Measurements from ENCODE around the gene GRIN1.

The GRIN1 gene

DNA sequence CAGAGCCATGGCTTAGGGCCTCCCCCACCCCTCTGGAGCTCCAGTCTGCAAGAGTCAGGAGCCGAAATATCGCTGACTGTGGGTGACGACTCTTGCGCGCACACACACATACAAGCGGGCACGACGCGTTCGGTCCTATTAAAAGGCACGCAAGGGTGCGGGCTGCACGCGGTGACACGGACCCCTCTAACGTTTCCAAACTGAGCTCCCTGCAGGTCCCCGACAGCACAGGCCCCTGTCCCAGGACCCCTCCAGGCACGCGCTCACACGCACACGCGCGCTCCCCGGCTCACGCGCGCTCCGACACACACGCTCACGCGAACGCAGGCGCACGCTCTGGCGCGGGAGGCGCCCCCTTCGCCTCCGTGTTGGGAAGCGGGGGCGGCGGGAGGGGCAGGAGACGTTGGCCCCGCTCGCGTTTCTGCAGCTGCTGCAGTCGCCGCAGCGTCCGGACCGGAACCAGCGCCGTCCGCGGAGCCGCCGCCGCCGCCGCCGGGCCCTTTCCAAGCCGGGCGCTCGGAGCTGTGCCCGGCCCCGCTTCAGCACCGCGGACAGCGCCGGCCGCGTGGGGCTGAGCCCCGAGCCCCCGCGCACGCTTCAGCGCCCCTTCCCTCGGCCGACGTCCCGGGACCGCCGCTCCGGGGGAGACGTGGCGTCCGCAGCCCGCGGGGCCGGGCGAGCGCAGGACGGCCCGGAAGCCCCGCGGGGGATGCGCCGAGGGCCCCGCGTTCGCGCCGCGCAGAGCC lies at the start of gene GRIN1:
Gene GRIN1, plus strand, starts transcription at position 433 of the 746 bp plus-strand sequence. CDS start 333 bp downstream, outside the sequence.
- DNase-seq (ENCODE audit: low read depth), result no peak

DNA sequence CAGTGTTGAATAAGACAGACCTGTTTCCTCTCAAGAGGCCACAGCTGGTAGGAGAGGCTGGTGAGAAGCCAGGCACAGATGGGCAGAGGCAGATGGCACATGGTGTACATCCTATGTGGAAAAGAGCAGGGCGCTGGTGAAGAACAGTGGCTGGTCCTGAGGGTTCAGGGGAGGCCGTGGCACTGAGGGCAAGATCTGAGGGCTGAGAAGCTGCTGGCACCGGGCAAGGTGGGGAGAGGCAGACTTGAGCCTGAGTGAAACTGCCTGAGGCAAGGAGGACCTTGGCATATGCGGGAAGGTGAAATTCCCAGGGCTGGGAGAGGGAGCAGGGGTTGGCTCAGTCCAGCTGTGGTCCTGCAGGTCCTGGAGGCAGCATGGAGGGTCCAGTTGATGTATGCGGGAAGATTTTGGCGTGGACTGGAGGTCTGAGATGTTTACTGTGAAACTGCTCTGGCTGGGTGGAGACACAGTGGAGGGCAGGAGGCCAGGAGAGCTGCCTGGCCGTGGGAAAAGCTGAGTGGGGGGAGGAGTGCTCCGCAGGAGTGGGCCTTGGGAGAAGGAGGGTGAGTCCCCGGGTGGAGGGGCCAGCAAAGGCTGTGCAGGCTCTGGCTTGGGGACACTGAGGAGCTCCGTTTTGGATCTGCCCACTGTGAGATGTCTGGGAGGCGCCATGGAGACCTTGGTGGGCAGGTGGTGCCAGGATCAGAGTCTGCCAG lies 49.6 kb upstream of the GRIN1 start:
- DNase-seq (ENCODE audit: low read depth), result no peak

DNA sequence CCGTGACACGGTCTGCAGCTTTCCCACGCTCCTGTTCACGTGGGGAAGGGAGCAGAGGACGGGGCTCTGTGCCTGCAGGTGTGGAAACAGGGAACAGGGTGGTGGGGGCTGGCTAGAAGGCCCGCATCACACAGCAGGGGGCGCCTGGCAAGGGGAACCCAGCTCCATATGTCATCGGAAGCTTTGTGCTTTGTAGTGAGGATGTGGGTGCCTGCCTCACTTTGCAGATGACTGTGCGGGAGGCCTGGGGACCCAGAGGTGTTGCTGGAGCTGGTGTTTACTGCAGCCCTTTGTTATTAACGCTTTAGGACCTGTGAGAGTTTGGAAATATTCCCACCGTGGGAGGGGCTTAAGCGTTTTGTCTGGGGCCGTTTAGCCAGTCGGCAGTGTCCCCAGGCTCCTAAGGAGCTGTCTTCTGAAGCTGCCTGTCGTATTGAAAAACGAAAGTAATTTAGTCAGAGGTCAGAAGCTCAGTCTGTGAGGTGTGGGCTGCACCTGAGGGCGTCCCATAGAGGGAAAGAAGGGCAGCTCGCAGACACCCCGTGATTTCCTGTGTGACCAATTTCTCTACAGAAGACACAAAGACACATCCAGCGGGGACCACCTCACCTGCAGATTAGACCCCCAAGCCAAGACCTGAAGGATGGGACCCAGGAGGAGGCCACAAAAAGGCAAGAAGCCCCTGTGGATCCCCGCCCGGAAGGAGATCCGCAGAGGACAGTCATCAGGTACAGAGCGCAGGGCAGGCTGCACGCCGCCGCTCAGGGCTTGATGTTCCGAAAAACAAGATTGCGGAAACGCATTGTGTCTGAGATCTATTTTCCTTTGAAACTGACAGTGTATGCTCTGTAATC lies 43.1 kb upstream of the GRIN1 start:
- DNase-seq (ENCODE audit: low read depth), result no peak

- DNase-seq (ENCODE audit: low read depth), result no peak
Measured at GRCh38 chr9:137096785-137097546, 42.0 kb upstream of the GRIN1 start.

DNA sequence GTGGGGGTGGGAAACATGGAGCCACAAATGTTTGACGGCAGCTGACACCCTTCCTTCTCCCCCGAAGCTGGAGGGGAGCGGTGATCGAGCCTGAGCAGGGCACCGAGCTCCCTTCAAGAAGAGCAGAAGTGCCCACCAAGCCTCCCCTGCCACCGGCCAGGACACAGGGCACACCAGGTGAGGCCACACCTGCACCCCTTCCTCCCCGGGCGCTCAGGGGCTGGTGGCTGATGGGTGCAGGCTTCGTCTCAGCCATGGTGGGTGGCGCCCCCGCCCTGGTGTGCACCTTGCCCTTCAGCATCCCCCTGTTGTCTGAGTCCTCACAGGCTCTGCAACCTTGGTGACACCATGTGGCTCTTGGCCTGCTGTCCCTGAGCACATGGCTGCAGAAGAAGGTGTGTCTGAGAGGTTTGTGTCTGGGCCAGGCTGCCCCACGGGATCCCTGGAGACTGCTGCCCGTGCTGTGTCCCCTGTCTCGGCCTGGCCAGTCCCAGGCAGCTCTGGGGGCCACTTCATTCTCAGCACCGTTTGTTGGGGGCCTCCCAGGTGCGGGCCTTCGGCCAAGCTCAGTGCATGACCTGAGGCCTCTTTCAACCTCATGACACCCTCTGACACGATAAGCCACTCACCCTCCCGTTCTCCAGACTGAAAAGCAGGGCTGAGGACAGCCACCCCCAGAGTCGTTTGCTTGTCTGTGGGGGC lies 41.0 kb upstream of the GRIN1 start:
- no peak for DNase-seq (ENCODE audit: low read depth)

GRCh38 chr9:137099231-137099630 lies 39.7 kb upstream of the GRIN1 start:
- DNase-seq (ENCODE audit: low read depth), result no peak

DNA sequence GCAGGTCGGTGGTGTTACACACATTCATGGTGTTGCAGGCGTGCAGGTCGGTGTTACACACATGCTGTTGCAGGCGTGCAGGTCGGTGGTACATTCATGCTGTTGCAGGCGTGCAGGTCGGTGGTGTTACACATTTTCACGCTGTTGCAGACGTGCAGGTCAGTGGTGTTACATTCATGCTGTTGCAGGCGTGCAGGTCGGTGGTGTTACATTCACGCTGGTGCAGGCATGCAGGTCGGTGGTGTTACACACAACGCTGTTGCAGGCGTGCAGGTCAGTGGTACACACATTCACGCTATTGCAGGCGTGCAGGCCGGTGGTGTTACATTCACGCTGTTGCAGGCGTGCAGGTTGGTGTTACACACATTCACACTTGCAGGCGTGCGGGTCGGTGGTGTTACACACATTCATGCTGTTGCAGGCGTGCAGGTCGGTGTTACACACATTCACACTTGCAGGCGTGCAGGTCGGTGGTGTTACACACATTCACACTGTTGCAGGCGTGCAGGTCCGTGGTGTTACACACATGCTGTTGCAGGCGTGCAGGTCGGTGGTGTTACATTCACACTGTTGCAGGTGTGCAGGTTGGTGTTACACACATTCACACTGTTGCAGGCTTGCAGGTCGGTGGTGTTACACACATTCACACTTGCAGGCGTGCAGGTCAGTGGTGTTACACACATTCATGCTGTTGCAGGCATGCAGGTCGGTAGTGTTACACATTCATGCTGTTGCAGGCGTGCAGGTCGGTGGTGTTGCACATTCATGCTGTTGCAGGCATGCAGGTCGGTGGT lies 35.6 kb upstream of the GRIN1 start:
- DNase-seq (ENCODE audit: low read depth), result no peak

GRCh38 chr9:137105814-137106661 lies 32.9 kb upstream of the GRIN1 start:
- DNase-seq (ENCODE audit: low read depth), result no peak

- no peak for DNase-seq (ENCODE audit: low read depth)
Measured at GRCh38 chr9:137106662-137107250, 32.2 kb upstream of the GRIN1 start.

DNA sequence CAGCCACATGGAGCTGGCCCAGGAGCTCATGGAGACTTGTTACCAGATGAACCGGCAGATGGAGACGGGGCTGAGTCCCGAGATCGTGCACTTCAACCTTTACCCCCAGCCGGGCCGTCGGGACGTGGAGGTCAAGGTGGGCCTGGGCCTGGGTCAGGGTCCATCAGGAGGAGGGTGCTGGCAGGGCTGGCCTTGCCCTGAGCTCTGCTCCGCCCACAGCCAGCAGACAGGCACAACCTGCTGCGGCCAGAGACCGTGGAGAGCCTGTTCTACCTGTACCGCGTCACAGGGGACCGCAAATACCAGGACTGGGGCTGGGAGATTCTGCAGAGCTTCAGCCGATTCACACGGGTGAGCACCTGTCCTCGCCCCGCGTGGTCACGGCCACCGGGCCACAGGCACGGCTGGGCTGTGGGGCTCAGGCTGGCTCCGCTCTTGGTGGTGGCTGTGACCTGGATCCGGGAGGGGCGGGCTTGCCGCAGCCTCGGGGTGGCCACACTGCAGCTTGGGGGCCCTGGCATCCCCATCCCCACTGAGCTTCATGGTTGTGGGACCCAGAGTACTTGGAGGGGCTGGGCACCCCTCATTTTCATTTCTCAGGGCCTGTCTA lies 31.5 kb upstream of the GRIN1 start:
- DNase-seq (ENCODE audit: low read depth), result no peak

DNA sequence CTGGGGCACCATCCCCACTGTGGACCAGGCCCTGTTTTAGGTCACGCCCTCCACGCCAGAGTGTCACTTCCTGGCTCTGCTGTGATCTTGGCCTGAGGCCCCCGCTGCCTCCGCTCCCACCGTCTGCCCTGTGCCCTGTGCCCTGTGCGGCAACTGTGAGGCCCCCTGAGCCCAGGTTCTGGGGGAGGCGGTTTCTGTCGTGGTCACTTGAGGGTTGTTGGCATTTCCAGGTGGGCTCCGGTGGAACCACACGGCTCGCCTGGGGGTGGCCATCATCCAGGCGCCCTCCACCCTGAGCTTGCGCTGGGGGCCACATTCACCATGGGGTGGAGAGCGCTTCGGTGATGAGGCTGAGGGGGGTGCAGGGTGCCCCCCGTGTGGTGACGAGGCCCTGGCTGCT lies 31.0 kb upstream of the GRIN1 start:
- DNase-seq (ENCODE audit: low read depth), result no peak

DNA sequence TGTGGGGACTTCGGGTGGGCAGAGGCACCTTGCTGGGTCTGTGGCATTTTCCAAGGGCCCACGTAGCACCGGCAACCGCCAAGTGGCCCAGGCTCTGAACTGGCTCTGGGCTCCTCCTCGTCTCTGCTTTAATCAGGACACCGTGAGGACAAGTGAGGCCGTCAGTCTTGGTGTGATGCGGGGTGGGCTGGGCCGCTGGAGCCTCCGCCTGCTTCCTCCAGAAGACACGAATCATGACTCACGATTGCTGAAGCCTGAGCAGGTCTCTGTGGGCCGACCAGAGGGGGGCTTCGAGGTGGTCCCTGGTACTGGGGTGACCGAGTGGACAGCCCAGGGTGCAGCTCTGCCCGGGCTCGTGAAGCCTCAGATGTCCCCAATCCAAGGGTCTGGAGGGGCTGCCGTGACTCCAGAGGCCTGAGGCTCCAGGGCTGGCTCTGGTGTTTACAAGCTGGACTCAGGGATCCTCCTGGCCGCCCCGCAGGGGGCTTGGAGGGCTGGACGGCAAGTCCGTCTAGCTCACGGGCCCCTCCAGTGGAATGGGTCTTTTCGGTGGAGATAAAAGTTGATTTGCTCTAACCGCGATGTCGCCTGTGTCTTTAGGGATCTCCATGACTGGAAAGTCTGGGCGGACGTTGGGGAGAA lies 30.2 kb upstream of the GRIN1 start:
- peak; percentile 40 for DNase-seq (ENCODE audit: low read depth)

DNA sequence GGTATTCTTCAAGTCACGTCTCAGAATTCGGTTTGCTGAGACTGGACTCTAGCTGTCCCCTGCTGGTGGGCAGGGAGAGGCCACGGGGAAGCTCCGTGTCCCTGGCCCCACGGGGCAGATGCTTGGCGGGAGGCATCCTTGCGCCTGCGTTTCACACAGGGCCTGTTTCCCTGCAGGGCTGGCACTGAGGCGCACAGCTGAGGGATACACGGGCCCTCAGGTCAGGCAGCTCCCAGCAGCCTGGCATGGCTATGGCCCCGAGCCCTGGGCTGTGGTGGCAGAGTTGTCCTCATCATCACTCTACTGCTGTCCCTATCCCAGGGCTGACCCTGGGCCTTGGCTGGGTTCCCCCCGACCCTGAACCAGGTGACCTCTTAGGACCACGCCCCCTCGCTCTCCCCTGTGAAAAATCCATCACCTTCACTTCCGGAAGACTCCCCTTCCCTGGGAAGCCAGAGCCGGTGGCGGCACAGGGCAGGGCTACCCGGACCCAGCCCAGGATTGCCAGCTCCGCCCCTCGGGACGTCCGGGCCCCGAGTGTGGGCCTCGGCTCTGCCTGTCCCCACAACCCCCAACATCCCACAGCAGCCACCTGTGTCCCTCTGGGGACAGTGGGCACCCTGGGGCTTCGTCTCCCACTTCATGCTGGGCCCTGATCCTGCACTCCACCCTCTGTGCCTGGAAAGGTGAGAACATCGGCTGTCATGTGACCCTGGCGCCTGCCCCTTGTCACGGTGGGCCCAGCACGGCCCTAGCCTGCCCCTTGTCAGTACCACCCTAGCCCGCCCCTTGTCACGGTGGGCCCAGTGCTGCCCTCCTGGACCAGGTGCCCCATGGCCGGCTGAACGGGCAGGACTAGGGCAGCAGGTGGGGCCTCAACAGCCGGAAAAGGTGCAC lies 29.5 kb upstream of the GRIN1 start:
- no peak for DNase-seq (ENCODE audit: low read depth)

DNA sequence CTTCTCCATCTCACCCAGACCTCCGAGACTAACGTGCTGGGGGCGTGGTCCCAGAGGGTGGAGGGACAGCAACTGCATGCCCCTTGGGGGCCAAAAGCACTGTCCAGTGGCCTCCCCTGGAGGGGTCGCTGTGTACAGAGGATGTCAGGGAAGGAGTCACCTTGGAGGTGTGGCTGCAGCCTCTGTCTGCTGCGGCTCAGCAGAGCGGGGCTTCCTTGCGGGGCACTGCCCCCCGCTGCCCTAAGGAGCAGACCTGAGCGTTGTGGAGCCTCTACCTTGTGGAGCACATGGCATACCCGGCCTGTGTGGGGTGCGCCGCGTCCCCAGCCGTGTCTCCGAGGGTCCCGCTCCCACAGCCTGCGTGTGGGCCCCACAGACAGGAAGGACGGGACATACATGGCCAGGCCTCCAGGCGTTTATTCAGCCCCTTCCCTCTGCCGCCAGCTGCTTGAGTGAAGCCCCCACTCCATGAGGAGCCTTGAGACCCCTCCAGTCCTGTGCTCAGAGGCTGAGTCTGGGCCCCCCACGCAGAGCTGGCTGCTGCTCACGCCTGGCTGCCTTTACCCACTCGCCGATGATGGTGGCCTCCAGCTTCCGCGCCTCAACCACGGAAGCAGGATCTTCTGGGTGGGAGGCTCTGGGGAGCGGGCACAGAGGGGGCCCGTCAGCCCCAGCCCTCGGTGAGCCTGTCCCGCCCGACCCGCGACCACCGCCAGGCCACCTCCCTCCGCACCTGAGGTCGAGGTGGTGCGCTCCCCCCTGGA lies 28.6 kb upstream of the GRIN1 start:
- DNase-seq (ENCODE audit: low read depth), result no peak

- no peak for DNase-seq (ENCODE audit: low read depth)
Measured at GRCh38 chr9:137110911-137111787, 27.8 kb upstream of the GRIN1 start.

Measured in amniotic epithelial cell (primary cell).